ENCODE measurements around the gene FBXO21.

DNA sequence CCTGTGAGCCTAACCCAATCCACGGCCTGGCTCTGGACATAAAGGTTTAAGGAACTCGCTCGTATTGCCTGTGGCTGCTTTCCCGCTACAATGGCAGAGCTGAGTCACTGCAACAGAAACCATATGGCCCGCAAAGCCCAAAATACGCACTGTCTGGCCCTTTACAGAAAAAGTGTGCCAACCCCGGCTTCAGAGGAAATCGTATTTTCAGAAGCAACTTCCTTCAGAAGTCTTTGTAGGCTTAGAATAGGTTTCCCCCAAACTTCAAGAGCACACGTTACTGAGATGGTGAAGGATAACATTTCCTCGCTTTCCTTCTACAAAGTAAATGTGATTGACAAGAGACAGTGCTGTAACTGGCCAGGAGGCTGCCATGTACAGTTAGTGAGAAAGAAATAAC, 56.2 kb downstream of the FBXO21 start:
- TF ChIP-seq POLR2A (IDR thresholded peaks at IDR 0.05) (no peak), CTCF (IDR thresholded peaks at IDR 0.05) (no peak)
